KMS-11 (cell line): Measurements from ENCODE around the gene ZCCHC10.

Experiments used
- H2AFZ ChIP-seq: fragments of 200-600 bp; sonication (generic); 2 replicates; pipeline ENCODE4 v1.6.1; 2016; ENCODE audit warnings: antibody characterized with exemption, mixed run types, low read depth
- H3K27ac ChIP-seq: fragments of 200-600 bp; sonication (generic); 2 replicates; pipeline ENCODE4 v1.6.1; 2016; ENCODE audit warnings: mild to moderate bottlenecking, mixed run types
- H3K27me3 ChIP-seq: fragments of 200-600 bp; sonication (generic); 2 replicates; pipeline ENCODE4 v1.6.1; 2017; ENCODE audit warnings: mild to moderate bottlenecking, low read depth, mixed run types, moderate library complexity; ENCODE audit not compliant: insufficient read depth
- H3K36me3 ChIP-seq: fragments of 200-600 bp; sonication (generic); 2 replicates; pipeline ENCODE4 v1.6.1; 2017; ENCODE audit warnings: mild to moderate bottlenecking, mixed run types; ENCODE audit not compliant: insufficient read depth
- H3K4me1 ChIP-seq: fragments of 200-600 bp; sonication (generic); 2 replicates; pipeline ENCODE4 v1.6.1; 2016; ENCODE audit warnings: mild to moderate bottlenecking, low read depth, mixed run types; ENCODE audit not compliant: poor library complexity, severe bottlenecking
- H3K4me2 ChIP-seq: fragments of 200-600 bp; sonication (generic); 2 replicates; pipeline ENCODE4 v1.7.0; 2016; ENCODE audit warnings: mild to moderate bottlenecking, mixed run types
- H3K4me3 ChIP-seq: fragments of 200-600 bp; sonication (generic); IDR thresholded peaks from 2 replicates; pipeline ENCODE4 v1.6.1; 2017; ENCODE audit warnings: low read depth, low read length, mixed read lengths; ENCODE audit not compliant: insufficient read depth
- H3K79me2 ChIP-seq: fragments of 200-600 bp; sonication (generic); 2 replicates; pipeline ENCODE4 v1.6.1; 2016; ENCODE audit warnings: low read depth, mixed run types; ENCODE audit not compliant: insufficient read depth
- H3K9ac ChIP-seq: fragments of 200-600 bp; sonication (generic); 2 replicates; pipeline ENCODE4 v1.6.1; 2016; ENCODE audit warnings: mild to moderate bottlenecking, mixed run types
- H4K20me1 ChIP-seq: fragments of 200-600 bp; sonication (generic); 2 replicates; pipeline ENCODE4 v1.6.1; 2016; ENCODE audit warnings: mild to moderate bottlenecking, mixed run types; ENCODE audit not compliant: insufficient read depth
- CTCF ChIP-seq: fragments of 200-600 bp; sonication (generic); conservative IDR thresholded peaks from 2 replicates; pipeline ENCODE4 v1.6.1; 2017; ENCODE audit warnings: low read depth, mild to moderate bottlenecking, antibody characterized with exemption, low read length, moderate library complexity, mixed read lengths

Gene ZCCHC10

GRCh38 chr5:133065471-133065870 lies 39.1 kb upstream of the ZCCHC10 start:
- H2AFZ ChIP-seq, result no peak overlapping the region
- H3K36me3 ChIP-seq, result no peaks in the 10 kb centered on the region; the same call in 1 of the 2 replicates
- no peak for TF ChIP-seq CTCF
- H3K4me2 ChIP-seq, result peak overlapping the region; percentile 75; the same call in 1 of the 2 replicates
- H3K27me3 ChIP-seq, result no peaks in the 10 kb centered on the region
- H4K20me1 ChIP-seq, result no peaks in the 10 kb centered on the region
- peak overlapping the region; percentile 86; the same call in 1 of the 2 replicates for H3K27ac ChIP-seq
- H3K79me2 ChIP-seq, result peaks cover 76% of the 10 kb centered on the region
- no peak overlapping the region for H3K4me3 ChIP-seq
- H3K9ac ChIP-seq, result no peak overlapping the region
- peaks cover 68% of the 10 kb centered on the region for H3K4me1 ChIP-seq

- H3K9ac ChIP-seq, result peak overlapping the region; percentile 22; the same call in 1 of the 2 replicates
- no peaks in the 10 kb centered on the region for H4K20me1 ChIP-seq
- no peak overlapping the region for H2AFZ ChIP-seq
- no peaks in the 10 kb centered on the region for H3K27me3 ChIP-seq
- H3K27ac ChIP-seq, result peak overlapping the region; percentile 86
- H3K4me1 ChIP-seq, result peaks cover 73% of the 10 kb centered on the region
- H3K4me3 ChIP-seq, result no peak overlapping the region
- TF ChIP-seq CTCF, result no peak
- peak overlapping the region; percentile 75; the same call in 1 of the 2 replicates for H3K4me2 ChIP-seq
- H3K79me2 ChIP-seq, result peaks cover 90% of the 10 kb centered on the region
- no peaks in the 10 kb centered on the region for H3K36me3 ChIP-seq
Measured at GRCh38 chr5:133063965-133064364, 37.6 kb upstream of the ZCCHC10 start.

- Histone ChIP-seq H4K20me1 (peaks cover 8% of the 10 kb centered on the region; the same call in 1 of the 2 replicates), H3K4me3 (no peak overlapping the region), H3K27ac (peak overlapping the region; percentile 86; the same call in 1 of the 2 replicates), H3K27me3 (no peaks in the 10 kb centered on the region), H3K36me3 (no peaks in the 10 kb centered on the region), H3K4me1 (peaks cover 90% of the 10 kb centered on the region), H3K4me2 (peak overlapping the region; percentile 75; the same call in 1 of the 2 replicates), H3K9ac (no peak overlapping the region), H2AFZ (no peak overlapping the region), H3K79me2 (peaks cover 99% of the 10 kb centered on the region)
- TF ChIP-seq CTCF, result no peak
Measured at GRCh38 chr5:133062276-133062675, 35.9 kb upstream of the ZCCHC10 start.

- Histone ChIP-seq H3K27me3 (no peaks in the 10 kb centered on the region), H3K9ac (no peak overlapping the region), H3K79me2 (peaks cover 99% of the 10 kb centered on the region), H3K4me2 (no peak overlapping the region), H4K20me1 (peaks cover 8% of the 10 kb centered on the region; the same call in 1 of the 2 replicates), H3K4me3 (no peak overlapping the region), H3K36me3 (no peaks in the 10 kb centered on the region), H3K4me1 (peaks cover 90% of the 10 kb centered on the region), H2AFZ (no peak overlapping the region), H3K27ac (no peak overlapping the region)
- TF ChIP-seq CTCF, result no peak
Measured at GRCh38 chr5:133059621-133060020, 33.3 kb upstream of the ZCCHC10 start.
